Smooth muscle cell of the brain vasculature (primary cell): Measurements from ENCODE around the gene PHC3.

ENCODE experiments used
- DNase-seq: peaks from one replicate; pipeline ENCODE4 v3.0.0-alpha.2; 2012; ENCODE audit warnings: low read depth, low spot score

The PHC3 gene

DNA sequence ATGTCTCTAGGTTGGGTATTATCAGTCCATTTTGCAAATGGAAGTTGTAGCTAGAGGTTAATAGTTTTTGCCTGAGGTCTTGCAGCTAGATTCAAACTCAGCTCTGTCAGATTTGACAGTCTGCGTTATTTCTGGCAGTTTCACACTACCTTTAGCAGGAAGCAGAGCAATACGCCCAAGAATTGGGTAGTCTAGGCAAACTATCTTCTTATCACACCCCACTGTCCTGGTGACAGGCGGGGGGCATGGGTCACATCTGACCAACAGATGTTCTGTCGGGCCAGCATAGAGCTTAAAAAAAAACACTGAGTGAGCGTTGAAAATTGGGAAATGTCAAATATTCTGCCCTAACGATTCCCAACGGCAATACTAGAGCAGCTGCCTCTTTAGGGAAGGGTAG is 138.0 kb downstream of the PHC3 start:
- no peak for DNase-seq

DNA sequence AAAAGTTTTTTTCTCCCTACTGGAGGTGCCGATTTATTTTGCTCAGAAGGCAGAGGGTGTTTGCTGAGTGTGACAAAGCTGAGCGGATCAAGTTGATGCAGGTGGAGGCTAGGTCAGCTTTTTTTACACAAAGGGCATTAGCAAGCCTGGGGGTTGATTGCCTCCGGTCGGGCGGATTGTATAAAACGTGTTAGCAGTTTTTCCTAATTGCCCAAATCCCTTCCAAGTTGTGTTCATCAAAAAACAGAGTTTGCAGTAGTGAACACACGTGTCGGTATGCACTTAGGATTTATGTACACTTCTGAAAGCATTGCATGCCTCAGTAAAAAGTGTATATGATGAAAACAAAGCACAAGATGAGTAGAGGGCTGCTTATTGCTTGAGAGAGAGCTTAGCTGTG is 141.1 kb downstream of the PHC3 start:
- DNase-seq: no peak

DNA sequence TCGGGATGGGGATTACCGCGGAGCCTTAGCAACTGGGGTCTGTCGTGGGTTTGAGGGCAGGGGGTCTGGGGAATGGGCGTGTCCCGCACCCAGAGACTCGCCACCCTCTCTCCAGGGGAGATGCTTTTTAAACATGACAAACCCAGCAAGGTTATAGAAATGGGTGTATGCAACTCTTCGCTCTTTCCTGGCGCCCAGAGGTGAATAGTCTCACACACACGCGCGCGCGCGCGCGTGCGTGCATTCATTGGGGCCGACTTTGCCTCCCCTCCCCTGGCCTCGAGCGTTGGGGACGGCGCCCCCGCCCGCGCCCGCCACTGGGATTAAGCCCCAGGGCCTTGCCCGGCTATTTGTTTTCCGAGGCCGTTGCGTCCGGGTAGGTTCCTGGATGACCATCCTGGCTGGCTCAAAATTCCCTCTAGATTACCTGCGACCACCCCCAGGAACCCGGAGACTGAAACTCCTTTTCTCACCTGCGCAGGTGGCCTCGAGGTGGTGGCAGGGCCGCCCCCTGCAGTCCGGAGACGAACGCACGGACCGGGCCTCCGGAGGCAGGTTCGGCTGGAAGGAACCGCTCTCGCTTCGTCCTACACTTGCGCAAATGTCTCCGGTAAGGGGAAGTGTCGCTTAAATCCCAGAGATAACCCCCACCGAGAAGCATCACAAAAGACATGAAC is 143.0 kb downstream of the PHC3 start:
- no peak for DNase-seq
